IPS-NIHi7 (cell line): Measurements from ENCODE around the gene ST6GALNAC6.
"Not testable (repeated sequence)": the region's sequence is repeated elsewhere in the genome, so short reads cannot be mapped to it uniquely, and the experiment has no call there.

Experiments used
- DNase-seq: peaks from one replicate; pipeline ENCODE4 v3.0.0; 2012; ENCODE audit warnings: mixed read lengths; ENCODE audit errors: extremely low spot score

ST6GALNAC6 gene

GRCh38 chr9:127854960-127855359, 44.4 kb downstream of the ST6GALNAC6 start:
- no peak for DNase-seq

GRCh38 chr9:127854184-127854806, 45.1 kb downstream of the ST6GALNAC6 start, which contains the start of gene ENG:
Gene ENG, minus strand, starts transcription at chr9:127854658. Its CDS starts 303 bp downstream, at chr9:127854355.
- peak; percentile 72 for DNase-seq

- no peak for DNase-seq
These were observed 45.9 kb downstream of the ST6GALNAC6 start for GRCh38 chr9:127853312-127854183.

GRCh38 chr9:127852829-127853228, 46.6 kb downstream of the ST6GALNAC6 start:
- DNase-seq, result no peak

GRCh38 chr9:127850286-127850830, 49.0 kb downstream of the ST6GALNAC6 start:
- no peak for DNase-seq

GRCh38 chr9:127848756-127849504, 50.5 kb downstream of the ST6GALNAC6 start:
- no peak for DNase-seq

- no peak for DNase-seq
These were observed 51.3 kb downstream of the ST6GALNAC6 start for GRCh38 chr9:127847833-127848755.

- no peak for DNase-seq
These were observed 52.3 kb downstream of the ST6GALNAC6 start for GRCh38 chr9:127847178-127847510.

GRCh38 chr9:127846443-127847177, 52.8 kb downstream of the ST6GALNAC6 start:
- DNase-seq, result no peak

GRCh38 chr9:127845619-127846018, 53.8 kb downstream of the ST6GALNAC6 start:
- DNase-seq, result not testable (repeated sequence)

GRCh38 chr9:127844821-127845359, 54.5 kb downstream of the ST6GALNAC6 start:
- DNase-seq, result peak; percentile 59

- DNase-seq, result no peak
These were observed 58.1 kb downstream of the ST6GALNAC6 start for GRCh38 chr9:127841087-127841835.

GRCh38 chr9:127838375-127839078, 60.9 kb downstream of the ST6GALNAC6 start:
- no peak for DNase-seq

GRCh38 chr9:127837346-127837745, 62.1 kb downstream of the ST6GALNAC6 start:
- no peak for DNase-seq

- not testable (repeated sequence) for DNase-seq
These were observed 62.8 kb downstream of the ST6GALNAC6 start for GRCh38 chr9:127836561-127836960.

- no peak for DNase-seq
These were observed 63.3 kb downstream of the ST6GALNAC6 start for GRCh38 chr9:127835991-127836516.
